Measurements from ENCODE around the gene ORM1.

Gene ORM1

GRCh38 chr9:114369216-114370130 lies 46.6 kb downstream of the ORM1 start:
- H3K4me3 ChIP-seq (replicated peaks in 1 of 2; ENCODE audit: low read depth in 2 of 2, low read length in 2 of 2), result no peak overlapping the region
- TF ChIP-seq CTCF (IDR thresholded peaks at IDR 0.05; ENCODE audit: low read depth, low read length), result no peak
- no peak for DNase-seq (ENCODE audit: low read depth in 2 of 2)

- no peak for TF ChIP-seq CTCF (IDR thresholded peaks at IDR 0.05; ENCODE audit: low read depth, low read length)
- no peak for DNase-seq (ENCODE audit: low read depth in 2 of 2)
- H3K4me3 ChIP-seq (replicated peaks in 1 of 2; ENCODE audit: low read depth in 2 of 2, low read length in 2 of 2), result no peak overlapping the region
These were observed 47.5 kb downstream of the ORM1 start for GRCh38 chr9:114370251-114370967.

GRCh38 chr9:114370968-114371320 lies 48.0 kb downstream of the ORM1 start:
- no peak for DNase-seq (ENCODE audit: low read depth in 2 of 2)
- H3K4me3 ChIP-seq (replicated peaks in 1 of 2; ENCODE audit: low read depth in 2 of 2, low read length in 2 of 2), result no peak overlapping the region
- TF ChIP-seq CTCF (IDR thresholded peaks at IDR 0.05; ENCODE audit: low read depth, low read length), result no peak

- no peak for TF ChIP-seq CTCF (IDR thresholded peaks at IDR 0.05; ENCODE audit: low read depth, low read length)
- H3K4me3 ChIP-seq (replicated peaks in 1 of 2; ENCODE audit: low read depth in 2 of 2, low read length in 2 of 2), result no peak overlapping the region
- DNase-seq (ENCODE audit: low read depth in 2 of 2), result no peak
These were observed 48.5 kb downstream of the ORM1 start for GRCh38 chr9:114371343-114371944.

GRCh38 chr9:114371973-114372917 lies 49.3 kb downstream of the ORM1 start:
- no peak for TF ChIP-seq CTCF (IDR thresholded peaks at IDR 0.05; ENCODE audit: low read depth, low read length)
- DNase-seq (ENCODE audit: low read depth in 2 of 2), result peak; percentile 22 to 60
- H3K4me3 ChIP-seq (replicated peaks in 1 of 2; ENCODE audit: low read depth in 2 of 2, low read length in 2 of 2), result no peak overlapping the region

GRCh38 chr9:114372921-114373448 lies 50.1 kb downstream of the ORM1 start:
- TF ChIP-seq CTCF (IDR thresholded peaks at IDR 0.05; ENCODE audit: low read depth, low read length), result no peak
- no peak overlapping the region for H3K4me3 ChIP-seq (replicated peaks in 1 of 2; ENCODE audit: low read depth in 2 of 2, low read length in 2 of 2)
- no peak for DNase-seq (ENCODE audit: low read depth in 2 of 2)

Data from cardiac fibroblast (primary cell).